NT2/D1 (cell line): ENCODE data around the gene MRPL49.
"Not testable (repeated sequence)": the region's sequence is repeated elsewhere in the genome, so short reads cannot be mapped to it uniquely, and the experiment has no call there.

Source experiments
- SUZ12 ChIP-seq: IDR thresholded peaks from 2 replicates; pipeline ENCODE4 v1.6.1; 2011; ENCODE audit not compliant: insufficient read length, insufficient read depth; ENCODE audit errors: extremely low read depth
- YY1 ChIP-seq: IDR thresholded peaks from 2 replicates; pipeline ENCODE4 v1.6.1; 2011; ENCODE audit not compliant: insufficient read length, insufficient read depth
- ZNF274 ChIP-seq: IDR thresholded peaks from 2 replicates; pipeline ENCODE4 v1.6.1; 2011; ENCODE audit warnings: mild to moderate bottlenecking, low read depth, low read length

DNA sequence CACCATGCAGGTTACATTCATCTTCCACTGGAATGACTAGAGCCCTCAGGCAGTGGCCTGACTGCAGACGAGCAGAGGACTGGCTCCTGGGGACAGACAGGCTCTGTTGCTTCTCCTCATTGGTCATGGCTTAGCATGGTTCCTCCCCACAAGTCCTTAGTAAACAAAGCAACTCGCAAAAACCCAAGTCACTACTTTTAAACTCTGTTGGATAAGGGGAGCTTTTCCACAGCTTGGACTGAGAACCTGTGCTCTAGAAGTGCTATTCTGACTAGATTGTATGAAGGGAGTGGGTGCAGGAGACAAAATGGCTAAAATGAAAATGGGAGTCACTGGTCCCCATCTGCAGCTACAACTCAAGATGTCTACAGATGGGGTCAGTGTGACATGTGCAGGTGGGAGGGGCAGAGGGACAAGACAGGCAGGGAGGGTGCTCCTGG is 52.5 kb downstream of the MRPL49 start:
- not testable (repeated sequence) for TF ChIP-seq ZNF274, YY1, SUZ12
